SIG-M5 treated with dmso at 0.1 percent for 504 hours (cell line): ENCODE measurements around the gene KIF13A.
"Not testable (repeated sequence)": the region's sequence is repeated elsewhere in the genome, so short reads cannot be mapped to it uniquely, and the experiment has no call there.

Experiments
- DNase-seq: peaks from one replicate; lab custom pipeline; 2025; ENCODE audit not compliant: unreplicated experiment; lab: John Stamatoyannopoulos, UW

The KIF13A gene

GRCh38 chr6:17971128-17972073, 16.0 kb downstream of the KIF13A start:
- no peak for DNase-seq

- DNase-seq, result no peak
These were observed 18.6 kb downstream of the KIF13A start for GRCh38 chr6:17968876-17969275.

GRCh38 chr6:17967668-17968518, 19.5 kb downstream of the KIF13A start:
- no peak for DNase-seq

- no peak for DNase-seq
These were observed 21.0 kb downstream of the KIF13A start for GRCh38 chr6:17966451-17966850.

- DNase-seq, result no peak
These were observed 22.0 kb downstream of the KIF13A start for GRCh38 chr6:17965397-17965796.

GRCh38 chr6:17964633-17965032, 22.8 kb downstream of the KIF13A start:
- DNase-seq, result no peak

GRCh38 chr6:17962436-17963031, 24.9 kb downstream of the KIF13A start:
- DNase-seq, result no peak

- no peak for DNase-seq
These were observed 28.1 kb downstream of the KIF13A start for GRCh38 chr6:17959302-17959701.

GRCh38 chr6:17957904-17958620, 29.4 kb downstream of the KIF13A start:
- DNase-seq, result no peak

GRCh38 chr6:17957498-17957897, 29.9 kb downstream of the KIF13A start:
- no peak for DNase-seq

- DNase-seq, result no peak
These were observed 30.3 kb downstream of the KIF13A start for GRCh38 chr6:17957086-17957485.

- DNase-seq, result no peak
These were observed 37.3 kb downstream of the KIF13A start for GRCh38 chr6:17950095-17950494.

GRCh38 chr6:17949168-17949567, 38.3 kb downstream of the KIF13A start:
- DNase-seq, result no peak

- no peak for DNase-seq
These were observed 38.7 kb downstream of the KIF13A start for GRCh38 chr6:17948725-17949124.

GRCh38 chr6:17947574-17947973, 39.9 kb downstream of the KIF13A start:
- DNase-seq, result not testable (repeated sequence)

GRCh38 chr6:17945575-17945974, 41.9 kb downstream of the KIF13A start:
- DNase-seq, result no peak

- no peak for DNase-seq
These were observed 42.3 kb downstream of the KIF13A start for GRCh38 chr6:17945111-17945510.

- no peak for DNase-seq
These were observed 46.1 kb downstream of the KIF13A start for GRCh38 chr6:17941318-17941717.

- no peak for DNase-seq
These were observed 47.2 kb downstream of the KIF13A start for GRCh38 chr6:17940151-17940792.

GRCh38 chr6:17938901-17939300, 48.5 kb downstream of the KIF13A start:
- no peak for DNase-seq
